ENCODE data around the gene EIF3C.
"Not testable (repeated sequence)": the region's sequence is repeated elsewhere in the genome, so short reads cannot be mapped to it uniquely, and the experiment has no call there.

GRCh38 chr16:28781697-28782096, 70.4 kb downstream of the EIF3C start:
- TF ChIP-seq CTCF, POLR2A (IDR thresholded peaks at IDR 0.05): not testable (repeated sequence)
